Activated naive CD8-positive, alpha-beta T cell treated with anti-CD3 and anti-CD28 coated beads for 36 hours (primary cell): ENCODE data around the gene ZBTB20. TPM values are rescaled to one million over a fixed set of nuclear protein-coding genes. Genes with fewer than 3 reads are reported as not detected.
A peak's percentile ranks its signal among the peaks of the same experiment; 100 is the strongest.

Experiments
- DNase-seq: peaks from one replicate; pipeline ENCODE4 v3.0.0; 2021
- H3K27ac Mint-ChIP-seq: one replicate; pipeline ENCODE4 v1.8.0; 2022; ENCODE audit warnings: mild to moderate bottlenecking, moderate library complexity, mixed read lengths
- H3K27me3 Mint-ChIP-seq: one replicate; pipeline ENCODE4 v1.8.0; 2022; ENCODE audit warnings: mild to moderate bottlenecking, mixed read lengths
- H3K36me3 Mint-ChIP-seq: one replicate; pipeline ENCODE4 v1.8.0; 2021; ENCODE audit warnings: mild to moderate bottlenecking, mixed read lengths
- H3K4me1 Mint-ChIP-seq: one replicate; pipeline ENCODE4 v1.8.0; 2021; ENCODE audit warnings: mixed read lengths
- H3K4me3 Mint-ChIP-seq: one replicate; pipeline ENCODE4 v1.8.0; 2022; ENCODE audit warnings: mild to moderate bottlenecking, moderate library complexity, mixed read lengths
- H3K9me3 Mint-ChIP-seq: one replicate; pipeline ENCODE4 v1.8.0; 2022; ENCODE audit warnings: mixed read lengths
- total RNA-seq, 2 experiments: library from RNA; stranded (reverse); gene quantifications; one replicate each; pipeline ENCODE4 v1.2.3, GENCODE V29; 2021

ZBTB20 gene
- total RNA-seq, 2 experiments from 2014 or later = 3.5 to 4.5 TPM

DNA sequence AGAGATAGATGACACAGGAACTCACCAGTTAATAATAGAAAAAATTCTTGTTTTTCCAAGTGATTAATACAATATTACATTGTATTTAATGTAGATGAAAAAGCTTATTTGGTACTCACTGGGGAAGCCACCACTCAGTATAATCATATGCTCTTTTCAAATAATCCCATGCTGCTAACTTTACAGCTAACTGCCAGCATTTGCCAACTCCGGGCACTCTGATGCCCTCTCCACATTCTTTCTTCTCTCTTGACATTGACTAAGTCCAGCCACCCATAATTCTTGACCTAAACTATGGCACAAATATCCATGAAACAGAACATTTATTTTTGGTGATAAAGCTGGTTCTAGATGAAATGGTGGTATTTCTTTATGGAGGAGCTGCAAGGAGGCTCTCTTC lies 384.9 kb downstream of the ZBTB20 start:
- DNase-seq = no peak
- Mint-ChIP-seq H3K9me3 (no peaks in the 10 kb centered on the region), H3K4me1 (peaks cover 34% of the 10 kb centered on the region), H3K27ac (no peak overlapping the region), H3K4me3 (no peak overlapping the region), H3K27me3 (no peaks in the 10 kb centered on the region), H3K36me3 (peaks cover 3% of the 10 kb centered on the region)

DNA sequence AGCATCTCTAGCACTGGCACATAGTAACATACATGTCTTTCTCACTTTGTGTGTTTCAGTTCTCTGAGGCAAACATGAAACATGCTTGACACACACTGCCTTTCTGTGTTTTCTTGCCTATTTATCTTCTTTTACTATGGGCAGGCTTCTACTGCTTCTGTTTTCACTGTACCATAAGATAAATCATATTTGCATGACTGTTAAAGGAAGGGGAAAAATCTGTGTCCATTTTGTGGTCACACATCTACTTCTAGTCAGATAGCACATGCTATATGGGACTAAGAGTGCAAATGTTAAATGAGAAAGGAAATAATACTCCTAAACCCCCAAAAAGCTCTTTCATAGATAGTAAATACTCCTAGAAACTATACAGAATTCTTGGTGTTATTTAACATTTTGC lies 386.4 kb downstream of the ZBTB20 start:
- Mint-ChIP-seq H3K9me3 (no peaks in the 10 kb centered on the region), H3K27ac (no peak overlapping the region), H3K36me3 (peaks cover 3% of the 10 kb centered on the region), H3K4me1 (peaks cover 33% of the 10 kb centered on the region), H3K27me3 (no peaks in the 10 kb centered on the region), H3K4me3 (no peak overlapping the region)
- no peak for DNase-seq

DNA sequence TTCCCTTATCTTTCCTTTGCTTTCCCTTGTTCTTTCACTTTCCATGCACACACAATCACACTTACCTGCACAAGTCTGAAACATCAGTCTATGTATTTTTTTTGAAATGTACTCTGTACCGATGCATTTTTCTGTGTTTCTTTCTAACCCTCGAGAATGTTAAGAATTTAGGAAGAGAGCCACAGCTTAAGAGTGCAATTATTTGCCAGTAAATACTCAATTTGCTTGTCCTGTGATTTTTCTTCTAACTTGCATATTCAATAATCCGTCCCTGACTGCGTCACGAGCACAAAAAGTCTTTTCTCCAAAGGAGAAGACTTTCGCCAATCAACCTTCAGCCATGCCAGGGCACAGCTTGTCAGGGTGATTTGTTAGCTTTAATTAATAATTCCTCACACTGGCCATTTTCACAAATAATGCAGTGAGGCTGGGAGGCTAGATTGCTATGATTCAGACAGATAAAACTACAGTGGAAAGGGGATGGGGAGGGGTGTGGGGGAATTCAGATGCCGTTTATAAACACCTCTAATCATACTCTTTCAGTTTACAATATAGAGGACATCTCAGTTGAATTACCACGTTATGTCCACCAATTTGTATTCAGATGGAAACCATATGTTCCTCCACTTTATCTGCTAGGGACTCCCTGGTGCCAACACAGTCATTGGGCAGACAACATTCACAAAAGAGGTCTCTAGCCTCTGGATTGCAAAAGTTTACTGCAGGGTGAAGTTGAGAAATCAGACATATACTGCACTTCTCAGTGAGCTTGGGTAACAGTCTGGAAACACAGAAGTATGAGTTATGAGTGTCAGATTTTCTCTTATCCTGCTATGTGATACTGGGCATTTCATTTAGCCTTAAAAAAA lies 388.0 kb downstream of the ZBTB20 start:
- Mint-ChIP-seq H3K4me1 (peaks cover 22% of the 10 kb centered on the region), H3K27ac (no peak overlapping the region), H3K36me3 (peaks cover 3% of the 10 kb centered on the region), H3K9me3 (no peaks in the 10 kb centered on the region), H3K4me3 (no peak overlapping the region), H3K27me3 (no peaks in the 10 kb centered on the region)
- DNase-seq = no peak

DNA sequence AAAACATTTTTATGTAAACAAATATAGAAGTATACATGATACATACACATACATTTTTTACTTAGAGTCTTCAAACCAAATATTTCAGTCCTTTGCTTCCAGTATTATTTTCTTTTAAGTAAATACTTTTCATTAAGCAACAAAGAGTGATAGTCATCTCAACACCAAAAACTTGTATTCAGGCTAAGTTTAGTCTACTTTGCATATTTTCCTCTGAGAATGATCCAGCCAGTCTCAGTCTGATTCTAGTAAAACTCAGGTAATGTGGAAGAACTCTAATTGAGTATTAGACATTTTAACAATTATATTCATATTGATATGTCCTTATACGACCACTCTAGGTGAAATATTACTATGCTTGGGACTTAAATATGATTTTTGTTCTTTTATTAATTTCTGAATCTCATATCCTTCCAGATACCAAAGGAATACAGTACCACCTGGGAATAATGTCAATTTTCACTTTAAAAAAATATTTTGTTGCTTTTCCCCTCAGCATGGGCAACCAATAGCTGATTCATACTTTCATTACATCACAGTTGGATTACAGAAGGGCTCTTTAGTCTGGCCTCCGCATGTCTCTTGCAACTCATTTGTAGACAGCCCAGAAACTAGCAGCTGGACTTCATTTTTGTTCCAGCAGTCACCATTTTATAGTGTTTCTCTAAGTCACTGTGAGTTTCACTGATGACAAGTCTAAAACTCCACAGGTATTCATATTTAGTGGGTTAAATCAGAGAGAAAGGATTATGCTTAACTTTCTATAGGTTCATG lies 390.4 kb downstream of the ZBTB20 start:
- Mint-ChIP-seq H3K4me1 (peaks cover 21% of the 10 kb centered on the region), H3K36me3 (no peaks in the 10 kb centered on the region), H3K27ac (no peak overlapping the region), H3K9me3 (no peaks in the 10 kb centered on the region), H3K27me3 (no peaks in the 10 kb centered on the region), H3K4me3 (no peak overlapping the region)
- DNase-seq = no peak

DNA sequence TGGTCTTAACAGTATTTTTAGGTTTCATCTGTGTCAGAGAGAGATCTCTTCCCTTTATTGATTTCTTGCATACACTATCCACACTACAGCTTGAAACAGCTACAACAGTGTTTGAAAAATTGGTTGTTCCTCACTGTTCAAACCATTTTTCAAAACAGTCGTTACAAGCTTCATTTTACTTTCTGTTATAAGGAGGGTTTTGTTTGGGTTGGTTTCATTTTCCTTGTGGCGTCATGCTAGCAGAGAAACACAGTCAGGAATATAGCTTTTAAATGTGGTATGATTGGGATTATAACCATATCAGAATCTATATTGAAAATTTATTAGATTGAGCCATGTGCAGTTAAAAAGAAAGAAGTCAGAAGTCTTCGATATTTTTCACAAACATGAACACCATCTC lies 400.6 kb downstream of the ZBTB20 start:
- Mint-ChIP-seq H3K36me3 (peaks cover 2% of the 10 kb centered on the region), H3K4me1 (peaks cover 21% of the 10 kb centered on the region), H3K27ac (peak overlapping the region; percentile 84), H3K9me3 (no peaks in the 10 kb centered on the region), H3K4me3 (peak overlapping the region; percentile 70), H3K27me3 (no peaks in the 10 kb centered on the region)
- no peak for DNase-seq

DNA sequence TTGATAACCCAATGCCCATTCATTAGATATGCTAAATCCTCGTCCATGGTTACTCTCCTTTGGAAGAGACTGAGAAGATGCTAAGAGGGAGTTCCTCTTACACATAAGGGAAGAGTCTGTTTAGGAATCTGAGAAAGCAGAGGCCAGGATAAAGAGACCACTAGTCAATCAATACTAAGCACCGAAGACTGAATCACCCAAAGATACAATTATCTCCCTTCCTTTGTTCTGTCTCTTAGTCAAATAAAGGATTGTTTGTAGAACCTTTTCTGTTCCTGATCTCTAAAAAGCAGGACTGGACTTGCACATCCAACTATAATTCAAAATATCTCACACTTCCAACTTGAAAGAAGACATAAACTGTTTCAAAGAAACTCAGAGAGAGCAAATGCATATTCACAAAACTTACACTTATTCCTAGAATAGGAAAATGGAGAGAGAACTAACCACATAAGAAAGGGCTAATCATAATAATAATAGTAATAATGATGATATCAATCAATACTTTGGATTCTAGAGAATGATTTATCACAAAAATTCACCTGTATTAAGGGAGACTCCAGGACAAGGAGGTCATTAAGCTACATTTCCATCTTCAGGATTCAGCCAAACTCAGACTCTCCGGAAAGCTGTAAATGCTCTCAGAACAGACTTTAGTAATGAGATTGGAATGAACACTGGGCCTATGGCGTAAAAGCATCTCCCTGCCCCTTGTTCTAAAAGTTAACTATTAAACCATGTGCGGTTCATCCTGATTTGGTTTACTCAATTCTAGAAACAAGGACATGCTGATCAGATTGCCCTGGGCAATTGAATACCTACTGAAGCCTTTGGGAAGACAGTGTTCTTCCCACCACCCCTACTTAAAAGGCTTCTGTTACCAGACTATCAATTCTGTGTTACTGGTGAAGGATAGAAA lies 401.5 kb downstream of the ZBTB20 start:
- DNase-seq = no peak
- Mint-ChIP-seq H3K4me3 (no peak overlapping the region), H3K27ac (peak overlapping the region; percentile 84), H3K27me3 (no peaks in the 10 kb centered on the region), H3K9me3 (no peaks in the 10 kb centered on the region), H3K36me3 (peaks cover 2% of the 10 kb centered on the region), H3K4me1 (peaks cover 21% of the 10 kb centered on the region)

DNA sequence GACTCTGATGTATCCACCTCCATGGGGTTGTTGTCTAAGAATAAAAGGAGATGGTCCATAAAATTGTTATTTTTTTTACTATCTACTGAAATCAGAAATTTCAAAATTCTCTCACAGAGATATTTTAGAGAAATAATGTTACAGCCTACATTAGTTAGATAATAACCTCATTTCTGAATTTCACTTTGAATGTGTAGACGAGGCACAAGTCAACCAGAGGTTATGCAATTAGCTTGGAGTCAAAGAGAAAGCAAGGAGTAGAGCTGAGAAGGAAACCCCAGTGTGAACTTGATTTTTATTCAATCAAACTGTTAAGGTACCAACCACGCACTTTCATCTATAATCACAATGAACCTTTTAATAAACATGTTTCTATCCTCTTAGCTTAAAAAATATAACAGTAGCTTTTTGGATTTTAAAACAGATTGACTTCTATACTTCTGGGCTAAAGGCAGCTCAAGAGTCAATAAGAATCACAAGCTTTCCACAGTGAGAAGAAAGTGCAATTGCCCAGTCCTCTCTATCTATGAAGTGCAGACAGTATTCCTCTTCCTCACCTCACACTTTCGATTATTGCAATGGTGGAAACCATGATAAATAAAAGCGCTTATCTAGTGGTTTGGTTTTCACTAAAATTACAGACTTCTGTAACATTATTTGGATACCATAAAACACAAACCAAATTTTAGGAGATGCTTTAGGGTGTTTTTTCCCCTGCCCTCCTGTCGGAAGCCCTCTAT lies 403.2 kb downstream of the ZBTB20 start:
- Mint-ChIP-seq H3K27me3 (no peaks in the 10 kb centered on the region), H3K4me3 (no peak overlapping the region), H3K36me3 (peaks cover 2% of the 10 kb centered on the region), H3K9me3 (no peaks in the 10 kb centered on the region), H3K27ac (no peak overlapping the region), H3K4me1 (peaks cover 21% of the 10 kb centered on the region)
- DNase-seq = no peak

DNA sequence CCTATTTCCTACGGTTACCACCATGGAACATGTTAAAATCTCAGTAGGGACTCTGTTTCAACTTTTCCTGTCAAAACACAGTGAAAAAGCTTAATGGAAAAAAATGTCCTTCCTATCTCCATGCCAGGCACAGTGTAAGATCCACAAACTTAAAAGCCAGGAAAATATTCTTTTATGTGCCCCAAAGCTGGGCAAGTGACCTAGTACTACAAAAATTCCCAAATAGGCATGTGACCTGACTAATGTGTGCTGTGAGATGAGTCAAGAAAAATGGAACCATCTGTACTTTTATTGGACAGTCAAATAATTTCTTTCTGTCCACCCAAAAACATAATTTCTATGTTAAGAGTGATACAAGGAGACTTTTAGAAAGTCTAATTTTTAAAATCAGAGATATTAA lies 406.0 kb downstream of the ZBTB20 start:
- H3K9me3 Mint-ChIP-seq = no peaks in the 10 kb centered on the region
- H3K36me3 Mint-ChIP-seq = peaks cover 8% of the 10 kb centered on the region
- H3K27ac Mint-ChIP-seq = no peak overlapping the region
- DNase-seq = no peak
- H3K27me3 Mint-ChIP-seq = no peaks in the 10 kb centered on the region
- peaks cover 8% of the 10 kb centered on the region for H3K4me1 Mint-ChIP-seq
- H3K4me3 Mint-ChIP-seq = no peak overlapping the region

DNA sequence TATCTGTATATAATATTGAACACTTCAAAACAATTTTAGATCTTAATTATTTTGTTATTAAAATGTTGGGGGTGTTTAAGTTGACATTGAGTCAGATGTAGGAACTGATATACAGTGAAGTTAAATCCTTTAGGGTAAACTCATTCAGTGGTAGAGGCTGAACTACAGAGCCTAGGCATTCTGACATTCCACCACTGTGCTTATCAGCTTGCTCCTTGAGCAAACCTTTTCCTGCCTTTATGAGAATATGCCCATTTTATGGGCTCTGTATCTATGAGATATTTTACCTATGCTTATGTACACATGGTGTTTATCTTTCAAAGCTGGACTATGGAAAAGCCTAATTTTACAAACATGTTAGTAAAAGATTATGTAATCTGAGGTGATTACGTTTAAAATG lies 407.5 kb downstream of the ZBTB20 start:
- Mint-ChIP-seq H3K27me3 (no peaks in the 10 kb centered on the region), H3K4me3 (no peak overlapping the region)

DNA sequence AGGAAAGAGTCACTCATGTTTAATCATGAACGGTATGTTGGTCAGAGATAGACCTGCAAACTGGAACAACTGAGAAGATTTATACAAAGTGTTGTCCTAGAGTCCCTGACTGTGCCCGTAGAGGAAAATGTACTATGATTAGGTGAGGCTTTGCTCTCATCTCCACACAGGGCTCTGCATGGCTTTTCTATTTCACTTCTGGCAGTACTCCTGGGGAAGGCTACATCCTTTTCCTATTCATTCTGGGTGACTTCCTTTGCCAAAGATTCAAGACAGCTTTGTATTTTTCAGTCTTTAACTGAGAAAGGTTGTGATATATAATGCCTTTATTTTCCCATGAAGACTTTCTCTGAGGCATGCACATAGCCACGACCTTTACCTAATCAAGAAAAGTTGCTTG lies 414.7 kb downstream of the ZBTB20 start:
- H3K9me3 Mint-ChIP-seq = no peaks in the 10 kb centered on the region
- peaks cover 6% of the 10 kb centered on the region for H3K36me3 Mint-ChIP-seq
- no peak overlapping the region for H3K27ac Mint-ChIP-seq
- peaks cover 8% of the 10 kb centered on the region for H3K4me1 Mint-ChIP-seq
- no peaks in the 10 kb centered on the region for H3K27me3 Mint-ChIP-seq
- no peak for DNase-seq
- no peak overlapping the region for H3K4me3 Mint-ChIP-seq

More for the DNA sequence above, 407.5 kb downstream of the ZBTB20 start:
- no peak for DNase-seq
- Mint-ChIP-seq H3K9me3 (no peaks in the 10 kb centered on the region), H3K36me3 (peaks cover 6% of the 10 kb centered on the region), H3K4me1 (peaks cover 6% of the 10 kb centered on the region), H3K27ac (no peak overlapping the region)

DNA sequence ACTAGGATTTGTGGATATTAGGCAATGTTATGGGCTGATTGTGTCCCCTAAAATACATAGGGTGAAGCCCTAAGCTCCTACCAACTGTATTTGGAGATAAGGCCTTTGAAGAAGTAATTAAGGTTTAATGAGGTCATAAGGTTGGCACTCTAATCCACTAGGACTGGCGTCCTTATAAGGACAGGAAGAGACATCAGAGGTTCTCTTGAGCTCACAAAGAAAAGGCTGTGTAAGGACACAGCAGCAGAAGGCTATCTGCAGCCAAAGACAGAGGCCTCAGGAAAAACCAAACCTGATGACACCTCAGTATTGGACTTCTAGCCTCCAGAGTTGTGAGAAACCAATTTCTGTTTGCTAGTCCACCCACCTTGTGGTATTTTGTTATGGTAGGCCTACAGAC lies 416.7 kb downstream of the ZBTB20 start:
- Mint-ChIP-seq H3K27ac (no peak overlapping the region), H3K27me3 (no peaks in the 10 kb centered on the region), H3K9me3 (no peaks in the 10 kb centered on the region), H3K36me3 (peaks cover 4% of the 10 kb centered on the region), H3K4me3 (no peak overlapping the region), H3K4me1 (peaks cover 8% of the 10 kb centered on the region)
- DNase-seq = no peak

DNA sequence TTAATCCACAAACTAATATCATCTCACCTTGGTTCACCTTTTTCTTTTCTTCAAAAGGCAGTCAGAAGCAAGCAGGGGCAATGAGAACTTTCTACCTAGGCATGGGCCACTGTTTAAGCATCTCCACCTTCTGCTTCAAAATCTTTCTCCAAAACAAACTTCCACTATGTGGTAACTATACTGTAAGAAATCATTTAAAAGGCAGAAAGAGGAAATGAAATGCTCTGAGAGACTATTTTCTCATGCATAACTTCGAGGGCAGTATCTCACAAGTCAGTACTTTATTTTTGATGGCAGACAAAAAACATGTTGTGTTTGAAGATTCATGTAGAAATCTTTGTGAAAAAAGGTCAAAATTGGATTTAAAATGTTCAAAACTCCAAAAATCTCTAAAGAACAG lies 419.7 kb downstream of the ZBTB20 start:
- peaks cover 15% of the 10 kb centered on the region for H3K4me1 Mint-ChIP-seq
- peaks cover 4% of the 10 kb centered on the region for H3K36me3 Mint-ChIP-seq
- no peaks in the 10 kb centered on the region for H3K27me3 Mint-ChIP-seq
- no peak overlapping the region for H3K27ac Mint-ChIP-seq
- no peaks in the 10 kb centered on the region for H3K9me3 Mint-ChIP-seq
- DNase-seq = no peak
- H3K4me3 Mint-ChIP-seq = no peak overlapping the region

DNA sequence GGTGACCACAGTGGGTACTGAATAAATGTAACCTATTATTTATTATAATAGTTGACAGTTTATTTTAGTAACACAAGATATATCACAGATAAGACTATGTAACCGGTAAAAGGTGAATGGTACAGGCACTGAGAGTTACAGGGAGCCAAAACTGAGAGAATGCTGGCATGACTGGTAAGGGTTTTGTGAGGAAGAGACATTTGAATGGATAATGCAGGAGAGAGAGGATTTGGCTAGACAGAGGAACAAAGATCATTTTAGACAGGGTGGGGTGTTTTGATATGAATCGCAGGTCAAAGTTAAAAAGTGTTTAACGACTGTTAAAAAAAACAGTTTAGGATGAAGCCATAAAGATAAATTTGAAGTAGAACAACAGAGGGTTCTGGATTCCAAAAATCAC lies 421.1 kb downstream of the ZBTB20 start:
- Mint-ChIP-seq H3K4me1 (peaks cover 29% of the 10 kb centered on the region), H3K4me3 (no peak overlapping the region), H3K27ac (no peak overlapping the region), H3K27me3 (no peaks in the 10 kb centered on the region), H3K9me3 (no peaks in the 10 kb centered on the region), H3K36me3 (peaks cover 6% of the 10 kb centered on the region)
- DNase-seq = no peak

DNA sequence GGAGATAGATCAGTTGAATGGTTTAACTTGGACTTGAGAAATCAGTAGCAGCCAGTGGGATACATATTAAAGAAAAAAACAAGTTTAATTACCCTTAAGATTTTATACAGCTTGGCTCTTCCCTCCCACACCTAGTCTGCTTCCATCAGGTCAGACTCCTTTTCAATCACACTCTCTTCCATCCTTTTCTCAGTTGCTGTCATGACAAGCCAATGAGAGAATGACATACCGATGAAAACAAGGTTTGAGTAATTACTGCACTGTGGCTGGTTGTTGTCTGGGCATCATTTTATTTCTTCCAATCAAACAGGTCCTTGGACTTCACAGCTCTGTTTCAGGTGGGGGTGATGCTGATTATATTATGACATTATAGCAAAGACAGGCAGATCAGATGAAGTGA lies 424.6 kb downstream of the ZBTB20 start:
- Mint-ChIP-seq H3K4me1 (peaks cover 38% of the 10 kb centered on the region), H3K4me3 (no peak overlapping the region), H3K27me3 (no peaks in the 10 kb centered on the region), H3K27ac (no peak overlapping the region), H3K36me3 (peaks cover 9% of the 10 kb centered on the region), H3K9me3 (no peaks in the 10 kb centered on the region)
- no peak for DNase-seq
